Measurements from ENCODE around the gene TBC1D24.

Gene TBC1D24

DNA sequence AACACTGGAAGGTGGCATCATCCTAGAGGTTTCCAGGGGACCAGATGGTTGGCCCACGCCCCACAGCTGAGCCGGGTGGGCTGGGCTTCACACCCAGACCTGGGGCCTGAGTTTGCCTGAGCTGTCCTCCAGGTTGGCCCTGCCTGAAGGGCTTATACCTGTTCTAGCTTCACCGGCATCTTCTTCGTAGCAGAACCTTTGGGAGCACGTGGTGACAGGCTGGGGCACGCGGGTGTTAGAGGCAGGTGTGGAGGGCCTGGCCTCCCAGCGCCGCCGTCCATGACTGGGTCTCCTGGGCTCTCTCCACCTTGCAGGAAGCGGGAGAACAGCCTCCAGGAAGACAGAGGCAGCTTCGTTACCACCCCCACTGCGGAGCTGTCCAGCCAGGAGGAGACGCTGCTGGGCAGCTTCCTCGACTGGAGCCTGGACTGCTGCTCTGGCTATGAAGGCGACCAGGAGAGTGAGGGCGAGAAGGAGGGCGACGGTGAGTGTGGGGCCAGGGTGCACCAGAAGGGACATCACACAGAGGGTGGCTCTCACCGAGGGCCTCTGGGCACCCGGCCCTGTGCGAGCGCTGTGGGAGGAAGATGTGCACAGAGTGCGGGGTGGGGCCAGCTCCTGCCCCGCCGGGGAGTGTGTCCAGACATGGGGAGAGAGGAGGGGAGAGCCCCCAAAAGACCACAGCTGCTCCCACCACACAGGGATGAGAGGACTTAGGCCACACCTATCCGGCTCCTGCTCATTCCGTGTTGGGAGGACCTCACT lies 19.7 kb upstream of the TBC1D24 start:
- Histone ChIP-seq H3K9ac (no peak overlapping the region), H3K79me2 (no peaks in the 10 kb centered on the region), H3K4me3 (ENCODE audit: low read depth, low read length) (no peak overlapping the region), H2AFZ (no peak overlapping the region), H3K4me1 (peaks cover 9% of the 10 kb centered on the region), H3K9me3 (ENCODE audit: control insufficient read depth, low read length) (no peaks in the 10 kb centered on the region), H3K4me2 (ENCODE audit: low read length) (no peak overlapping the region), H3K27ac (no peak overlapping the region), H3K27me3 (ENCODE audit: control insufficient read depth, insufficient read depth, low read length) (no peaks in the 10 kb centered on the region), H3K36me3 (ENCODE audit: control insufficient read depth, insufficient read depth, low read length) (no peaks in the 10 kb centered on the region)
- TF ChIP-seq CTCF (IDR thresholded peaks at IDR 0.05): no peak

DNA sequence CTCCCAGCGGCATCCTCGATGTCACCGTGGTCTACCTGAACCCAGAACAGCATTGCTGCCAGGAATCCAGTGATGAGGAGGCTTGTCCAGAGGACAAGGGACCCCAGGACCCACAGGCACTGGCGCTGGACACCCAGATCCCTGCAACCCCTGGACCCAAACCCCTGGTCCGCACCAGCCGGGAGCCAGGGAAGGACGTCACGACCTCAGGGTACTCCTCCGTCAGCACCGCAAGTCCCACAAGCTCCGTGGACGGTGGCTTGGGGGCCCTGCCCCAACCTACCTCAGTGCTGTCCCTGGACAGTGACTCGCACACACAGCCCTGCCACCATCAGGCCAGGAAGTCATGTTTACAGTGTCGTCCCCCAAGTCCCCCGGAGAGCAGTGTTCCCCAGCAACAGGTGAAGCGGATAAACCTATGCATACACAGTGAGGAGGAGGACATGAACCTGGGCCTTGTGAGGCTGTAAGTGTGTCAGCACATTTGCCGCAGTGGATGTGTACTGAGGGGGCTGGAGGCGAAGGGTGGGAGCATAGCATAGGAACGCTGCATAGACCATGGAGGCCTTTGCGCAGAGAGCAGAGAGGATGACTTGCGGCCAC lies 18.3 kb upstream of the TBC1D24 start:
- no peak overlapping the region for H3K4me2 ChIP-seq (ENCODE audit: low read length)
- no peak overlapping the region for H3K9ac ChIP-seq
- H3K79me2 ChIP-seq: no peaks in the 10 kb centered on the region
- no peaks in the 10 kb centered on the region for H3K9me3 ChIP-seq (ENCODE audit: control insufficient read depth, low read length)
- no peaks in the 10 kb centered on the region for H3K36me3 ChIP-seq (ENCODE audit: control insufficient read depth, insufficient read depth, low read length)
- no peak overlapping the region for H3K27ac ChIP-seq
- H3K27me3 ChIP-seq (ENCODE audit: control insufficient read depth, insufficient read depth, low read length): no peaks in the 10 kb centered on the region
- H3K4me3 ChIP-seq (ENCODE audit: low read depth, low read length): no peak overlapping the region
- TF ChIP-seq CTCF (IDR thresholded peaks at IDR 0.05): no peak
- peaks cover 9% of the 10 kb centered on the region for H3K4me1 ChIP-seq
- H2AFZ ChIP-seq: no peak overlapping the region

DNA sequence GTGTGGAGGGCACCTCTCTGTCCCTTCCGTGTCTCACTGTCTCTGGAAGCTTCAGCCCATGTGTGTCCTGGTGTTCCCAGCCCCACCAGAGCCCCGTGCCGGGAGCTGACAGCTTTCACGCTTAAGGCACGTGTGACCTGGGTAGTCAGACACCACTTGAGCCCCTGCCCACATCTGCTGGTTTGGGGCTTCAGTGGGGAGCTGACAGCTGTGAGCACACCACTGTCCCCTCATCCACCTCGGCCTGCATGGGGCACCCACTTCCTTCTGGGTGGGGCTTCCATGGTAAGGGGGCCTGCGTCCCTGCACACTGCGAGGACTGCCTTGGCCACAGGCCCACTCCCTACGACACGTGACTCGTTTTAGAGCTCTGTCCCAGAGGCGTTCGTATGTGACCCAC lies 17.7 kb upstream of the TBC1D24 start:
- no peaks in the 10 kb centered on the region for H3K36me3 ChIP-seq (ENCODE audit: control insufficient read depth, insufficient read depth, low read length)
- H3K79me2 ChIP-seq: no peaks in the 10 kb centered on the region
- H3K4me3 ChIP-seq (ENCODE audit: low read depth, low read length): no peak overlapping the region
- peaks cover 9% of the 10 kb centered on the region for H3K4me1 ChIP-seq
- H3K9ac ChIP-seq: no peak overlapping the region
- H3K4me2 ChIP-seq (ENCODE audit: low read length): no peak overlapping the region
- no peak for TF ChIP-seq CTCF (IDR thresholded peaks at IDR 0.05)
- no peaks in the 10 kb centered on the region for H3K9me3 ChIP-seq (ENCODE audit: control insufficient read depth, low read length)
- no peak overlapping the region for H2AFZ ChIP-seq
- no peak overlapping the region for H3K27ac ChIP-seq
- H3K27me3 ChIP-seq (ENCODE audit: control insufficient read depth, insufficient read depth, low read length): no peaks in the 10 kb centered on the region

GRCh38 chr16:2457946-2458345 lies 17.0 kb upstream of the TBC1D24 start:
- Histone ChIP-seq H3K27ac (no peak overlapping the region), H3K36me3 (ENCODE audit: control insufficient read depth, insufficient read depth, low read length) (no peaks in the 10 kb centered on the region), H3K9me3 (ENCODE audit: control insufficient read depth, low read length) (no peaks in the 10 kb centered on the region), H3K79me2 (no peaks in the 10 kb centered on the region), H3K4me1 (peaks cover 9% of the 10 kb centered on the region), H2AFZ (no peak overlapping the region), H3K27me3 (ENCODE audit: control insufficient read depth, insufficient read depth, low read length) (no peaks in the 10 kb centered on the region), H3K9ac (no peak overlapping the region), H3K4me2 (ENCODE audit: low read length) (no peak overlapping the region), H3K4me3 (ENCODE audit: low read depth, low read length) (no peak overlapping the region)
- no peak for TF ChIP-seq CTCF (IDR thresholded peaks at IDR 0.05)

Data from parathyroid adenoma (tissue), 2 donors.